Measurements from ENCODE around the gene ITK. TPM values are rescaled to one million over a fixed set of nuclear protein-coding genes. Genes with fewer than 3 reads are reported as not detected.

The ITK gene
- not detected for total RNA-seq

GRCh38 chr5:157180374-157181264 is at the start of gene ITK:
TSS of gene ITK (plus strand) at chr5:157180840. CDS start at chr5:157180978, 138 bp downstream.

DNA sequence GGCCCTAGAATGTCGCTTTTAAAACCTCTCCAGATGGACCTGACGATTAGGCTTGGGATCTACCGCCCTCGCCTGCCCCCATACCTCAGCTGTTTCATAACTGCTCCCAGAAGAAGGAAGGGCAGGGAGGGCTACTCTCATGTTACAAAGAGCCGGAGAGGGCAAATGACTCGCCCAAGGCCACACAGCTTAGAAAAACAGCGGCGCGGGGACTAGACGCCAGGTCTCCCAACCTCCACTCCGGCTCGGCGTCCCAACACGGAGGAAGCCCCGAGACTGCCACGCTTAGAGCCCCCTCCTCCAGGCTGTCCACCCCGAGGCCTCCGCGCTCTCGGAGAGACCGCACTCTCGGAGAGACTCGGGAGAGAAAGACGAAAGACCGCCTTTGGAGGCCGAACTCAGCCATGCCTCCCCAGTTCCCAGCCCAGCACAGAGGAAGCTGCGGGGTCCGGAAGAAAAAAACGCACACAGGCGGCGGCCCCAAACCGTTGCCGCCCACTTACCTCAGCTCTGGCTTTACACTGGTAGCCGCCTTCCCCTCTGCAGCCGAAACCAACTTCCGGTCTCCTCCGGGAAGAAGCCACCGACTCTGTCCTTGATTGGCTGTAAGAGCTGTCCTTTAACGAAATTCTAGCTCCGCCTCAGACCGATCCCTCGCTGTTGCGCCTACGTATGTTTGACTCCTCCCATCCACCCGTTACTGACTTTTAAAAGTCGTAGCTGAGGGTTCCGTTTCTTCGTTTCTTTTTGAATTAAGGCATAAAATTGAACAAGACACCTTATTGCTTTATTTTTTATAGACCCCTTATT is 38.1 kb upstream of the ITK start, which contains the start of gene MED7:
Gene MED7, minus strand, starts transcription at position 549 of the 810 bp plus-strand sequence. CDS start 3,434 bp downstream, outside the sequence.

DNA sequence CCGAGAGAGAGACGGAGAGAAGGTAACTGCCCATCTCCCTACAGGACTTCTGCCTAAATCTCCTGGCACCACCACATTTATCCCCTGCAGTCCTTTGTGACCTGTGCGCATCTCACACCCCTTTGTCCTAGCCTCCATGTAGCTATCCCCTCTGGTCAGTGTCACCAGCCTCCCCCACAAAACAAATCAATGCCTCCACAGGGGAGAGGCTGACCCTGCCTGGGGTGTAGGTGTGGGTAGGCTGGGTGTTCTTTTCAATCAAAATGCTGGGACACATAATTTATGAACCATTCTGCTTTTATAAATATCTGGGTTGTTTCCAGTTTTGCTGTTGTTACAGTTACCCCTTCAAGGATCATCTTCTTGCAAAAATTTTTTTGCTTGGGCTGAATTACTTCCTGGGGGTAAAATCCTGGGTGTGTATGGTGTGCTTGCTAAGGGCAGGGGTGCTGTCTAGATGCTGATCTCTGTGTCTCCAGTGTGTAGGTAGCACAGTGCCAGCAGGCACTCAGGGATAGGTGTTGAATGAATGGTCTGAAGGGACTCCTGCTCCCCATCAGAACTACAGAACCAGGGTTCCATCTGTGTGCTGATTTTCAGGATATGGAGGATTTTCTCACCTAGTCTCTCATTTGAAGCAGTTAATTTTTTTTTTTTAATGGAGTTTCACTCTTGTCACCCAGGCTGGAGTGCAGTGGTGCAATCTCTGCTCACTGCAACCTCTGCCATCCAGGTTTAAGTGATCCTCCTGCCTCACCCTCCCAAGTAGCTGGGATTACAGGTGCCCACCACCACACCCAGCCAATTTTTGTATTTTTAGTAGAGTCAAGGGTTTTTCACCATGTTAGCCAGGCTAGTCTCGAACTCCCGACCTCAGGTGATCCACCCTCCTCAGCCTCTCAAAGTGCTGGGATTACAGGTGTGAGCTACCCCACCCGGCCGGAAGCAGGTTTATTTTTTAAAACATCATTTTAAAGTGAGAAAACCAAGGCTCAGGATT is 14.1 kb upstream of the ITK start, which contains the start of gene GARIN3:
Gene GARIN3, minus strand, starts transcription at position 51 of the 1,000 bp plus-strand sequence. CDS start 96 bp downstream, outside the sequence.

DNA sequence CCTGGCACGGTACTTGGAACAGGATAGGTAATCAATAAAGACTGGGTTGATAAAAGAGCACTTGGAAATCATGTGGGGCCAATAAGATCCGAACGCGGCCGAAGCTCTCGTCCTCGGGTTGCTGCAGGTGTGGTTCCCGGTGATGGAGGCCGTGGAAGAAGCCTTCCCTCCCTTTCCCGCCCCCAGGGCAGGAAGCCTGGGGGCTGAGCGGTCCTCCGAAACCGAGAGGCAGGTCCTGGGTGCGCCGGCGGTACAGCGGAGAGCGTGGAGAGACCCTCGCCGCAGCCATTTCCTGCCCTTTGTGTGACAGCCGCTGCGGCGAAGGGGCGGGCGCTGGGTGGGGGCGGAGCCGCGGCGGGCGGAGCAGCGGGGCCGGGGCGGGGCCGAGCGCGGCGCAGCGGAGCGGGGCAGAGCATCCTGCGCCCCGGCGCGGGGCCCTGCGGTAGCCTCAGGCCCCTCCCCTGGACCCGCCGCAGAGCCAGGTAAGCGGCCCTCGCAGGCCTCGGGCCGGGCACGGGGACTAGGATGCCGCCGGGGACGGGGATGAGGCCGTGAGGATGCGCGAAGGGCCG is 85.2 kb downstream of the ITK start, which contains the start of gene CYFIP2:
Gene CYFIP2, plus strand, starts transcription at position 410 of the 572 bp plus-strand sequence. CDS start 19,239 bp downstream, outside the sequence.

Other genes starting within 250 kb of the ITK start
- not detected for gene TIMD4, start 217.6 kb upstream of the ITK start, total RNA-seq
- 0.94 TPM for gene HAVCR1, start 121.7 kb upstream of the ITK start, total RNA-seq
- gene HAVCR2, start 71.8 kb upstream of the ITK start, total RNA-seq, result 5.0 TPM
- 32.2 TPM for gene MED7, start 38.0 kb upstream of the ITK start, total RNA-seq
- not detected for gene GARIN3, start 14.6 kb upstream of the ITK start, total RNA-seq
- gene CYFIP2, start 85.3 kb downstream of the ITK start, total RNA-seq, result 186 TPM